SW 1271 (cell line): Measurements from ENCODE around the gene JPH3.

Experiments used
- DNase-seq, 2 experiments: peaks; one replicate each; lab custom pipeline; 2025; lab: John Stamatoyannopoulos, UW

Gene JPH3

GRCh38 chr16:87601401-87601981 is 817 bp upstream of the JPH3 start:
- no peak for DNase-seq

- DNase-seq: no peak
These were observed 744 bp downstream of the JPH3 start for GRCh38 chr16:87602821-87603683.

- no peak for DNase-seq
These were observed 1.7 kb downstream of the JPH3 start for GRCh38 chr16:87603684-87604633.

GRCh38 chr16:87604634-87605111 is 2.4 kb downstream of the JPH3 start:
- DNase-seq: no peak

- no peak for DNase-seq
These were observed 4.9 kb downstream of the JPH3 start for GRCh38 chr16:87607223-87607622.

GRCh38 chr16:87607871-87608270 is 5.6 kb downstream of the JPH3 start:
- no peak for DNase-seq

- no peak for DNase-seq
These were observed 6.2 kb downstream of the JPH3 start for GRCh38 chr16:87608400-87608985.

GRCh38 chr16:87610026-87610425 is 7.7 kb downstream of the JPH3 start:
- DNase-seq: no peak

GRCh38 chr16:87611456-87611855 is 9.1 kb downstream of the JPH3 start:
- DNase-seq: no peak

GRCh38 chr16:87613961-87614360 is 11.7 kb downstream of the JPH3 start:
- no peak for DNase-seq

GRCh38 chr16:87615621-87616041 is 13.3 kb downstream of the JPH3 start:
- no peak for DNase-seq

GRCh38 chr16:87616556-87616955 is 14.2 kb downstream of the JPH3 start:
- no peak for DNase-seq

- DNase-seq: no peak
These were observed 15.9 kb downstream of the JPH3 start for GRCh38 chr16:87618216-87618615.

- no peak for DNase-seq
These were observed 17.3 kb downstream of the JPH3 start for GRCh38 chr16:87619360-87620200.

GRCh38 chr16:87620201-87620495 is 17.8 kb downstream of the JPH3 start:
- DNase-seq: no peak

GRCh38 chr16:87621550-87621829 is 19.2 kb downstream of the JPH3 start:
- no peak for DNase-seq

- no peak for DNase-seq
These were observed 19.8 kb downstream of the JPH3 start for GRCh38 chr16:87621976-87622713.

- DNase-seq: no peak
These were observed 20.5 kb downstream of the JPH3 start for GRCh38 chr16:87622756-87623319.

GRCh38 chr16:87625241-87625797 is 23.0 kb downstream of the JPH3 start:
- DNase-seq: no peak

- no peak for DNase-seq
These were observed 24.1 kb downstream of the JPH3 start for GRCh38 chr16:87626401-87626800.
